CD4-positive, alpha-beta T cell (primary cell): Measurements from ENCODE around the gene FGF9. TPM values are rescaled to one million over a fixed set of nuclear protein-coding genes. Genes with fewer than 3 reads are reported as not detected.

Experiments
- ATAC-seq: fragments of 200-7000 bp; cut with Tn5 transposase; one replicate; pipeline ENCODE4 v1.10.0; 2022; ENCODE audit warnings: mild to moderate bottlenecking; ENCODE audit not compliant: poor library complexity
- CTCF ChIA-PET: fragments of 350-600 bp; sonication (Branson Sonifier 250); formaldehyde crosslinking; loops from one replicate; lab custom pipeline; 2021; ENCODE audit warnings: antibody characterized with exemption, inconsistent platforms; lab: Charles Lee
- POLR2A ChIA-PET: fragments of 350-600 bp; sonication (Branson Sonifier 250); formaldehyde crosslinking; loops from one replicate; lab custom pipeline; 2021; ENCODE audit warnings: antibody characterized with exemption, inconsistent platforms; lab: Charles Lee
- DNase-seq, 14 experiments: peaks; one replicate each; pipeline ENCODE4 v3.0.0-alpha.2; 2013 to 2020; ENCODE audit warnings: mixed read lengths in 2 of 14
- H3K27ac ChIP-seq, 2 donors: one replicate each; pipeline versions ENCODE4 v1.5.1 to v1.7.0; 2013; ENCODE audit warnings: low read length in 2 of 2, low read depth in 1 of 2, mild to moderate bottlenecking in 1 of 2
- H3K27me3 ChIP-seq, 2 experiments: 1 replicate in 1 of 2; 2 replicates in 1 of 2; pipeline versions ENCODE4 v1.6.1 to v1.7.0; 2013; ENCODE audit warnings: low read length in 2 of 2, control low read depth in 1 of 2, mild to moderate bottlenecking in 1 of 2, moderate library complexity in 1 of 2; ENCODE audit not compliant: insufficient read depth in 2 of 2, control insufficient read depth in 1 of 2
- H3K36me3 ChIP-seq: one replicate; pipeline ENCODE4 v1.6.1; 2013; ENCODE audit warnings: low read length, control low read depth; ENCODE audit not compliant: insufficient read depth
- H3K4me1 ChIP-seq: one replicate; pipeline ENCODE4 v1.6.1; 2013; ENCODE audit warnings: low read length, control low read depth; ENCODE audit not compliant: insufficient read depth
- H3K4me3 ChIP-seq: one replicate; pipeline ENCODE4 v1.5.1; 2013; ENCODE audit warnings: mild to moderate bottlenecking, low read length, moderate library complexity
- H3K9me3 ChIP-seq, 2 experiments: 1 replicate in 1 of 2; 2 replicates in 1 of 2; pipeline versions ENCODE4 v1.6.1 to v1.7.0; 2013; ENCODE audit warnings: low read length in 2 of 2, mild to moderate bottlenecking in 2 of 2, control low read depth in 1 of 2, moderate library complexity in 1 of 2; ENCODE audit not compliant: control insufficient read depth in 1 of 2, insufficient read depth in 1 of 2
- H3K27ac Mint-ChIP-seq: one replicate; pipeline ENCODE4 v1.8.0; 2020; ENCODE audit warnings: mixed read lengths
- H3K27me3 Mint-ChIP-seq: one replicate; pipeline ENCODE4 v1.8.0; 2021; ENCODE audit warnings: mixed read lengths
- H3K36me3 Mint-ChIP-seq: one replicate; pipeline ENCODE4 v1.8.0; 2021; ENCODE audit warnings: low read depth, mixed read lengths
- H3K4me1 Mint-ChIP-seq: one replicate; pipeline ENCODE4 v1.8.0; 2021; ENCODE audit warnings: low read depth, mixed read lengths
- H3K4me3 Mint-ChIP-seq: one replicate; pipeline ENCODE4 v1.8.0; 2020; ENCODE audit warnings: mild to moderate bottlenecking, mixed read lengths
- H3K9me3 Mint-ChIP-seq: one replicate; pipeline ENCODE4 v1.8.0; 2020; ENCODE audit warnings: mixed read lengths
- CTCF ChIP-seq: fragments of 200-600 bp; IDR thresholded peaks from one replicate; pipeline ENCODE4 v1.8.0; 2022; ENCODE audit warnings: antibody characterized with exemption, mild to moderate bottlenecking
- intact Hi-C, 2 experiments: fragments of 100-400 bp; cut with DNase I in 1 of 2; cut with micrococcal nuclease in 1 of 2; formaldehyde crosslinking; loops; one replicate each; pipeline versions ENCODE4 v1.15.1 to v1.9.0; 2023 to 2025; cut with DNase I, micrococcal nuclease
- total RNA-seq, 174 experiments: library from RNA in 2 of 174; stranded (reverse) in 2 of 174; gene quantifications; one replicate each; pipeline ENCODE4 v1.2.3 and lab custom pipeline; 2021 to 2026

The FGF9 gene
- total RNA-seq, 2 experiments from 2014 or later, result 2.2 to 3.4 TPM

GRCh38 chr13:21675095-21675991, 4.5 kb downstream of the FGF9 start:
- peak overlapping the region; percentile 81 for H3K4me3 ChIP-seq

GRCh38 chr13:21676611-21677021, 5.7 kb downstream of the FGF9 start:
- H3K4me1 Mint-ChIP-seq, result peaks cover 35% of the 10 kb centered on the region
- no peak overlapping the region for H3K27ac Mint-ChIP-seq
- peak overlapping the region; percentile 81 for H3K4me3 Mint-ChIP-seq
- no peak for TF ChIP-seq CTCF
- POLR2A ChIA-PET, result no interaction called here
- ATAC-seq (no peak), DNase-seq (peak in 3 of 14 experiments; percentile 10 to 35 (median 29))
- Histone ChIP-seq H3K27ac (no peak overlapping the region), H3K36me3 (no peaks in the 10 kb centered on the region), H3K4me3 (no peak overlapping the region), H3K27me3 (peaks cover 23 to 25% of the 10 kb centered on the region in 2 experiments), H3K4me1 (peaks cover 40% of the 10 kb centered on the region), H3K9me3 (no peaks in the 10 kb centered on the region)
- peaks cover 43% of the 10 kb centered on the region for H3K27me3 Mint-ChIP-seq
- CTCF ChIA-PET, result interaction anchor here (1.6 kb wide), 1 partner anchor 38 kb away, joined by 6 read pairs; no protein-coding TSS in a partner anchor
- no peaks in the 10 kb centered on the region for H3K9me3 Mint-ChIP-seq
- intact Hi-C loops, result loop anchor here in 1 of 2 experiments (10.0 kb wide), 1 partner anchor 1698 kb away; no protein-coding TSS in a partner anchor
- no peaks in the 10 kb centered on the region for H3K36me3 Mint-ChIP-seq

More at GRCh38 chr13:21675095-21675991, 4.5 kb downstream of the FGF9 start:
- peaks cover 51% of the 10 kb centered on the region for H3K4me1 ChIP-seq
- Mint-ChIP-seq H3K36me3 (no peaks in the 10 kb centered on the region), H3K27ac (peak overlapping the region; percentile 6), H3K9me3 (no peaks in the 10 kb centered on the region), H3K27me3 (peaks cover 43% of the 10 kb centered on the region), H3K4me3 (peak overlapping the region; percentile 90), H3K4me1 (peaks cover 40% of the 10 kb centered on the region)
- H3K27me3 ChIP-seq, result peaks cover 23 to 25% of the 10 kb centered on the region in 2 experiments
- no peak for TF ChIP-seq CTCF
- ChIA-PET CTCF (interaction anchor here (1.6 kb wide), 1 partner anchor 37 kb away, joined by 6 read pairs; no protein-coding TSS in a partner anchor), POLR2A (interaction anchor here (1.5 to 1.7 kb wide), 2 partner anchors 37 to 72 kb away, joined by 4 to 6 read pairs; partner anchors contain the start of gene MICU2)
- H3K9me3 ChIP-seq, result no peaks in the 10 kb centered on the region
- H3K36me3 ChIP-seq, result no peaks in the 10 kb centered on the region
- intact Hi-C loops, result loop anchor here in 1 of 2 experiments (2.0 to 10.0 kb wide), 2 partner anchors 37 to 1699 kb away; no protein-coding TSS in a partner anchor
- DNase-seq (peak in 10 of 14 experiments; percentile 18 to 68 (median 45)), ATAC-seq (peak; percentile 11)
- H3K27ac ChIP-seq, result no peak overlapping the region

- Histone ChIP-seq H3K27me3 (peaks cover 23 to 25% of the 10 kb centered on the region in 2 experiments), H3K4me1 (peaks cover 35% of the 10 kb centered on the region), H3K9me3 (no peaks in the 10 kb centered on the region), H3K36me3 (no peaks in the 10 kb centered on the region), H3K4me3 (no peak overlapping the region), H3K27ac (no peak overlapping the region)
- Mint-ChIP-seq H3K4me1 (peaks cover 29% of the 10 kb centered on the region), H3K4me3 (peak overlapping the region; percentile 81), H3K9me3 (no peaks in the 10 kb centered on the region), H3K27ac (no peak overlapping the region), H3K27me3 (peaks cover 43% of the 10 kb centered on the region), H3K36me3 (no peaks in the 10 kb centered on the region)
- ATAC-seq (no peak), DNase-seq (no peak)
- ChIA-PET POLR2A (interaction anchor here (1.1 kb wide), 1 partner anchor 73 kb away, joined by 4 read pairs; the partner anchor contains the start of gene MICU2), CTCF (interaction anchor here (0.8 kb wide), 1 partner anchor 8 kb away, joined by 3 read pairs; no protein-coding TSS in a partner anchor)
- TF ChIP-seq CTCF, result no peak
- intact Hi-C loops, result loop anchor here in 1 of 2 experiments (10.0 kb wide), 1 partner anchor 1698 kb away; no protein-coding TSS in a partner anchor
Observed at GRCh38 chr13:21677075-21677623, 6.3 kb downstream of the FGF9 start.
